Esophagus squamous epithelium (tissue), 4 donors: Measurements from ENCODE around the gene INAVA.

Source experiments
- CTCF ChIP-seq, 6 experiments: fragments of 450-650 bp in 4 of 6; fragments of 200-600 bp in 2 of 6; sonication (generic) in 2 of 6; IDR thresholded peaks; one replicate each; pipeline ENCODE4 v1.5.1; 2016 to 2019; ENCODE audit warnings: antibody characterized with exemption in 6 of 6, mild to moderate bottlenecking in 4 of 6, moderate library complexity in 4 of 6
- POLR2A ChIP-seq, 4 donors: fragments of 450-650 bp; IDR thresholded peaks; one replicate each; pipeline ENCODE4 v1.6.1; 2017; ENCODE audit warnings: antibody characterized with exemption in 4 of 4, mild to moderate bottlenecking in 4 of 4, moderate library complexity in 3 of 4

- TF ChIP-seq CTCF (IDR thresholded peaks at IDR 0.05) (no peak), POLR2A (IDR thresholded peaks at IDR 0.05) (no peak)
Measured at GRCh38 chr1:200909757-200910239, 15.1 kb downstream of the INAVA start.
